GM12878 (cell line): ENCODE data around the gene PAIP1. TPM values are rescaled to one million over a fixed set of nuclear protein-coding genes. Genes with fewer than 3 reads are reported as not detected.

ENCODE experiments used
- ATAC-seq: fragments of 200-7000 bp; cut with Tn5 transposase; 3 replicates; pipeline ENCODE4 v1.9.1; 2020; ENCODE audit warnings: mild to moderate bottlenecking, moderate library complexity
- BruUV-seq: library from RNA; stranded (reverse); fragments of 400-500 nt; replicated peaks from 2 replicates; lab custom pipeline; 2021; lab: Mats Ljungman, UMichigan
- CTCF ChIA-PET: fragments of 300-600 bp; sonication (Branson Sonifier 250); formaldehyde crosslinking; extraction: SDS; loops from one replicate; lab custom pipeline; 2021; ENCODE audit warnings: inconsistent platforms; lab: Yijun Ruan, JAX
- POLR2A ChIA-PET: fragments of 350-600 bp; formaldehyde crosslinking; extraction: SDS; loops from one replicate; lab custom pipeline; 2021; ENCODE audit warnings: inconsistent platforms; lab: Charles Lee
- RAD21 ChIA-PET: fragments of 300-600 bp; sonication (Branson Sonifier 250); formaldehyde crosslinking; loops from one replicate; lab custom pipeline; 2023; ENCODE audit warnings: antibody characterized with exemption; ENCODE audit not compliant: unreplicated experiment; lab: Charles Lee
- SMC1A ChIA-PET: fragments of 300-600 bp; sonication (Branson Sonifier 250); formaldehyde crosslinking; loops from one replicate; lab custom pipeline; 2023; ENCODE audit not compliant: unreplicated experiment, uncharacterized antibody; lab: Charles Lee
- DNase-seq: peaks from one replicate; pipeline ENCODE4 v3.0.0-alpha.2; 2011; ENCODE audit warnings: low read depth, low spot score
- FAIRE-seq: peaks from 3 replicates; lab custom pipeline; 2011; peaks lifted over from hg19 to GRCh38; lab: Jason Lieb, UNC
- H2AFZ ChIP-seq: 2 replicates; pipeline ENCODE4 v1.6.0; 2011; ENCODE audit warnings: low read depth, low read length, control low read depth; ENCODE audit not compliant: control insufficient read depth
- H3K27ac ChIP-seq: 2 replicates; pipeline ENCODE4 v1.5.1; 2011; ENCODE audit warnings: control low read depth; ENCODE audit not compliant: control insufficient read depth, insufficient read depth
- H3K27me3 ChIP-seq, 2 experiments: replicated peaks in 1 of 2; 2 replicates each; pipeline versions ENCODE4 v1.6.0 to v1.6.1; 2011; ENCODE audit warnings: low read length in 1 of 2; ENCODE audit not compliant: control insufficient read depth in 2 of 2, insufficient read depth in 2 of 2
- H3K36me3 ChIP-seq, 2 experiments: 2 replicates each; pipeline ENCODE4 v1.5.1; 2011; ENCODE audit warnings: low read length in 1 of 2; ENCODE audit not compliant: control insufficient read depth in 2 of 2, insufficient read depth in 2 of 2
- H3K4me1 ChIP-seq: 2 replicates; pipeline ENCODE4 v1.6.1; 2011; ENCODE audit warnings: mild to moderate bottlenecking, low read length, moderate library complexity, mixed read lengths; ENCODE audit not compliant: control insufficient read depth, insufficient read depth
- H3K4me2 ChIP-seq: 2 replicates; pipeline ENCODE4 v1.6.0; 2011; ENCODE audit warnings: control low read depth; ENCODE audit not compliant: control insufficient read depth, insufficient read depth
- H3K4me3 ChIP-seq: fragments of 200-600 bp; sonication (generic); 2 replicates; pipeline ENCODE4 v1.5.1; 2016
- H3K79me2 ChIP-seq: 2 replicates; pipeline ENCODE4 v1.6.0; 2011; ENCODE audit warnings: low read length; ENCODE audit not compliant: control insufficient read depth, insufficient read depth
- H3K9ac ChIP-seq: 2 replicates; pipeline ENCODE4 v1.8.0; 2011; ENCODE audit warnings: low read length, control low read depth, mixed read lengths; ENCODE audit not compliant: control insufficient read depth, insufficient read depth
- H3K9me3 ChIP-seq: replicated peaks from 3 replicates; pipeline ENCODE4 v1.5.1; 2011; ENCODE audit warnings: mild to moderate bottlenecking, low read length; ENCODE audit not compliant: control insufficient read depth, insufficient read depth
- H4K20me1 ChIP-seq: 2 replicates; pipeline ENCODE4 v1.6.0; 2011; ENCODE audit not compliant: control insufficient read depth, insufficient read depth
- BCL11A ChIP-seq: IDR thresholded peaks from 2 replicates; pipeline ENCODE4 v1.6.1; 2011; ENCODE audit warnings: low read depth, low read length
- CBX3 ChIP-seq: fragments of 200-600 bp; sonication (generic); IDR thresholded peaks from 2 replicates; pipeline ENCODE4 v1.6.1; 2016; ENCODE audit warnings: low read depth, borderline replicate concordance
- CHD1 ChIP-seq: IDR thresholded peaks from 2 replicates; pipeline ENCODE4 v1.6.1; 2012; ENCODE audit warnings: low read depth, low read length, improper control_type of control experiment
- CREM ChIP-seq: IDR thresholded peaks from 2 replicates; pipeline ENCODE4 v1.6.1; 2014; ENCODE audit warnings: antibody characterized with exemption, low read depth
- EP300 ChIP-seq, 2 experiments: fragments of 150-350 bp in 1 of 2; IDR thresholded peaks; 2 replicates each; pipeline ENCODE4 v1.6.1; 2011 to 2012; ENCODE audit warnings: low read depth in 2 of 2, low read length in 2 of 2, borderline replicate concordance in 1 of 2, improper control_type of control experiment in 1 of 2, inconsistent platforms in 1 of 2; ENCODE audit not compliant: control insufficient read depth in 1 of 2
- GABPA ChIP-seq: IDR thresholded peaks from 2 replicates; pipeline ENCODE4 v1.6.1; 2014; ENCODE audit warnings: antibody characterized with exemption, low read depth, mild to moderate bottlenecking, inconsistent platforms
- HDAC2 ChIP-seq: fragments of 200-600 bp; sonication (generic); IDR thresholded peaks from 2 replicates; pipeline ENCODE4 v1.6.1; 2017
- IRF4 ChIP-seq: IDR thresholded peaks from 2 replicates; pipeline ENCODE4 v1.6.1; 2011; ENCODE audit warnings: low read depth, low read length
- MTA2 ChIP-seq: fragments of 450-650 bp; IDR thresholded peaks from 2 replicates; pipeline ENCODE4 v1.6.1; 2016; ENCODE audit warnings: low read depth, mild to moderate bottlenecking, moderate library complexity
- NFXL1 ChIP-seq: fragments of 450-650 bp; IDR thresholded peaks from 2 replicates; pipeline ENCODE4 v1.6.1; 2017; ENCODE audit warnings: antibody characterized with exemption, mild to moderate bottlenecking, borderline replicate concordance
- PBX3 ChIP-seq: IDR thresholded peaks from 2 replicates; pipeline ENCODE4 v1.6.1; 2011; ENCODE audit warnings: mild to moderate bottlenecking, low read depth, low read length, moderate library complexity; ENCODE audit not compliant: insufficient replicate concordance
- PKNOX1 ChIP-seq: fragments of 450-650 bp; IDR thresholded peaks from 2 replicates; pipeline ENCODE4 v1.6.1; 2016; ENCODE audit warnings: mild to moderate bottlenecking
- SUZ12 ChIP-seq: fragments of 200-600 bp; sonication (generic); IDR thresholded peaks from one replicate; pipeline ENCODE4 v1.6.1; 2018; ENCODE audit warnings: antibody characterized with exemption, mild to moderate bottlenecking; ENCODE audit not compliant: unreplicated experiment
- TAF1 ChIP-seq: IDR thresholded peaks from 2 replicates; pipeline ENCODE4 v1.6.1; 2011; ENCODE audit warnings: mild to moderate bottlenecking, low read depth, low read length, borderline replicate concordance
- TCF12 ChIP-seq: IDR thresholded peaks from 2 replicates; pipeline ENCODE4 v1.6.1; 2011; ENCODE audit warnings: low read depth, mild to moderate bottlenecking, low read length
- ZBED1 ChIP-seq: IDR thresholded peaks from 2 replicates; pipeline ENCODE4 v1.6.1; 2016; ENCODE audit warnings: borderline replicate concordance
- ZNF217 ChIP-seq: fragments of 450-650 bp; IDR thresholded peaks from 2 replicates; pipeline ENCODE4 v1.6.1; 2017; ENCODE audit warnings: antibody characterized with exemption, mild to moderate bottlenecking
- WGBS: methylation state at CpG from one replicate; pipeline ENCODE4 v1.1.6; 2016; ENCODE audit warnings: low lambda C conversion rate; ENCODE audit not compliant: insufficient replicate concordance, insufficient coverage; ENCODE audit errors: missing lambda C conversion rate; 5-methylcytosine and 5-hydroxymethylcytosine counted together
- in situ Hi-C: fragments of 300-500 bp; cut with MboI; formaldehyde crosslinking; loops from 9 replicates; pipeline ENCODE4 v1.14.3; 2018; ENCODE audit warnings: mixed read lengths
- intact Hi-C: fragments of 100-400 bp; cut with micrococcal nuclease; formaldehyde crosslinking; loops from one replicate; pipeline ENCODE4 v1.14.2; 2022; ENCODE audit not compliant: unreplicated experiment
- polyA plus RNA-seq, 11 experiments: library from polyadenylated mRNA; depleted of rRNA in 4 of 11; unstranded in 6 of 11; stranded (reverse) in 5 of 11; fragments of >200 nt; fragmentation: Nextera tagmentation in 4 of 11; fragmentation: Illumina TruSeq in 1 of 11; extraction: Ambion mirVana in 4 of 11; extraction: Trizol in 1 of 11; gene quantifications; 1 replicate in 1 of 11; 2 replicates in 10 of 11; pipeline versions ENCODE4 v1.2.1 to v1.2.3, GENCODE V29; 2011 to 2016; ENCODE audit warnings: inconsistent platforms in 2 of 11, missing spikeins in 2 of 11, low read depth in 1 of 11
- total RNA-seq, 4 experiments: library from RNA; depleted of rRNA in 3 of 4; stranded (reverse); fragments of >200 nt in 3 of 4; fragmentation: Illumina TruSeq in 1 of 4; extraction: Trizol in 1 of 4; gene quantifications; 2 replicates each; pipeline versions ENCODE4 v1.2.1 to v1.2.3, GENCODE V29; 2013 to 2021

The PAIP1 gene
- total and polyA plus RNA-seq, 10 of the 15 experiments (the other 5 are each of a cell fraction or from before 2014, with no cell fraction given) = 37.4 to 90.9 (median 57.0) TPM

GRCh38 chr5:43572357-43572756 lies 15.5 kb upstream of the PAIP1 start:
- H2AFZ ChIP-seq = no peak overlapping the region
- ChIA-PET RAD21 (interaction anchor here (1.5 kb wide), 1 partner anchor 28 kb away, joined by 3 read pairs; no protein-coding TSS in a partner anchor), SMC1A (interaction anchor here (1.9 kb wide), 1 partner anchor 14 kb away, joined by 4 read pairs; no protein-coding TSS in a partner anchor), POLR2A (no interaction called here), CTCF (interaction anchor here (0.8 kb wide), 1 partner anchor 12 kb away, joined by 3 read pairs; no protein-coding TSS in a partner anchor)
- no peak overlapping the region for H3K4me2 ChIP-seq
- in situ Hi-C loops (no loop called here), intact Hi-C loops (no loop called here)
- WGBS = 97% methylated on average over 2 of the region's 2 CpGs
- DNase-seq = no peak
- H3K36me3 ChIP-seq = peaks cover 0 to 5% of the 10 kb centered on the region in 2 experiments; a peak in 1 of 4 replicates
- no peaks in the 10 kb centered on the region; the same call in 2 of the 3 replicates for H3K9me3 ChIP-seq
- H3K4me1 ChIP-seq = no peaks in the 10 kb centered on the region
- no peak for TF ChIP-seq NFXL1
- TF ChIP-seq CBX3 = no peak
- TF ChIP-seq TCF12 = no peak
- no peak overlapping the region for H3K4me3 ChIP-seq
- no peaks in the 10 kb centered on the region for H4K20me1 ChIP-seq
- H3K27ac ChIP-seq = no peak overlapping the region
- no peak overlapping the region for H3K9ac ChIP-seq
- BruUV-seq = no TSS peak
- FAIRE-seq = no peak
- no peaks in the 10 kb centered on the region for H3K27me3 ChIP-seq
- H3K79me2 ChIP-seq = no peaks in the 10 kb centered on the region
- no peak for ATAC-seq

GRCh38 chr5:43571237-43571636 lies 14.4 kb upstream of the PAIP1 start:
- no peaks in the 10 kb centered on the region; the same call in 2 of the 3 replicates for H3K9me3 ChIP-seq
- ChIA-PET SMC1A (interaction anchor here (1.9 kb wide), 1 partner anchor 13 kb away, joined by 4 read pairs; no protein-coding TSS in a partner anchor), CTCF (interaction anchor here (0.8 kb wide), 1 partner anchor 13 kb away, joined by 3 read pairs; no protein-coding TSS in a partner anchor), POLR2A (no interaction called here), RAD21 (no interaction called here)
- no peak overlapping the region for H3K4me3 ChIP-seq
- no peaks in the 10 kb centered on the region for H4K20me1 ChIP-seq
- H3K36me3 ChIP-seq = peaks cover 0 to 5% of the 10 kb centered on the region in 2 experiments; a peak in 1 of 4 replicates
- DNase-seq = no peak
- H3K4me2 ChIP-seq = no peak overlapping the region
- 91% methylated on average over 5 of the region's 5 CpGs for WGBS
- no peak overlapping the region for H2AFZ ChIP-seq
- no peak overlapping the region for H3K27ac ChIP-seq
- H3K4me1 ChIP-seq = no peaks in the 10 kb centered on the region
- ATAC-seq = no peak
- FAIRE-seq = no peak
- intact Hi-C loops = no loop called here
- H3K27me3 ChIP-seq = no peaks in the 10 kb centered on the region
- no TSS peak for BruUV-seq
- H3K79me2 ChIP-seq = no peaks in the 10 kb centered on the region
- no peak overlapping the region for H3K9ac ChIP-seq
- in situ Hi-C loops = no loop called here
- TF ChIP-seq TAF1 (no peak), EP300 (IDR thresholded peaks at IDR 0.05; ENCODE audit: borderline replicate concordance in 1 of 2, control insufficient read depth in 1 of 2, low read depth in 2 of 2, low read length in 2 of 2) (no peak), GABPA (no peak), PBX3 (no peak), MTA2 (no peak), PKNOX1 (no peak), IRF4 (no peak), ZBED1 (no peak), SUZ12 (no peak), HDAC2 (no peak), CHD1 (no peak), CREM (no peak), BCL11A (no peak), ZNF217 (no peak)
